HepG2 (cell line): ENCODE results near the gene ANAPC2. TPM values are rescaled to one million over a fixed set of nuclear protein-coding genes. Genes with fewer than 3 reads are reported as not detected.

ENCODE experiments used
- AKAP8 ChIP-seq: sonication (generic); formaldehyde crosslinking; IDR thresholded peaks from 2 replicates; pipeline ENCODE4 v1.5.1; 2020; ENCODE audit warnings: mild to moderate bottlenecking, missing genetic modification reagents
- ASH2L ChIP-seq: fragments of 300-600, 200-600 bp; sonication (generic); IDR thresholded peaks from 2 replicates; pipeline ENCODE4 v1.7.0; 2017; ENCODE audit warnings: low read depth, mild to moderate bottlenecking, moderate library complexity, mixed read lengths, low read length; ENCODE audit not compliant: insufficient read length
- CAMTA2 ChIP-seq: sonication (generic); formaldehyde crosslinking; IDR thresholded peaks from 2 replicates; pipeline ENCODE4 v1.4.0; 2020; ENCODE audit warnings: mild to moderate bottlenecking, missing genetic modification reagents, borderline replicate concordance
- DPF2 ChIP-seq: sonication (generic); formaldehyde crosslinking; IDR thresholded peaks from 2 replicates; pipeline ENCODE4 v1.4.0; 2020; ENCODE audit warnings: mild to moderate bottlenecking, low read depth, missing genetic modification reagents, borderline replicate concordance
- ELF1 ChIP-seq: sonication (generic); formaldehyde crosslinking; IDR thresholded peaks from 2 replicates; pipeline ENCODE4 v1.4.0; 2020; ENCODE audit warnings: missing genetic modification reagents
- FOXJ3 ChIP-seq: sonication (generic); formaldehyde crosslinking; IDR thresholded peaks from 2 replicates; pipeline ENCODE4 v1.4.0; 2020; ENCODE audit warnings: missing genetic modification reagents, mild to moderate bottlenecking, borderline replicate concordance
- HNRNPK ChIP-seq: fragments of 200-400 bp; formaldehyde crosslinking; IDR thresholded peaks from 2 replicates; pipeline ENCODE4 v1.6.1; 2018; ENCODE audit warnings: low read length, low read depth, moderate library complexity, mild to moderate bottlenecking; ENCODE audit not compliant: poor library complexity, severe bottlenecking
- IKZF4 ChIP-seq: sonication (generic); formaldehyde crosslinking; IDR thresholded peaks from 2 replicates; pipeline ENCODE4 v1.5.1; 2020; ENCODE audit warnings: borderline replicate concordance, mild to moderate bottlenecking, low read depth, missing genetic modification reagents; ENCODE audit errors: not compliant biosample characterization
- MBD4 ChIP-seq: IDR thresholded peaks from 2 replicates; pipeline ENCODE4 v1.6.1; 2012; ENCODE audit warnings: low read length, inconsistent platforms, borderline replicate concordance
- MTF2 ChIP-seq: sonication (generic); formaldehyde crosslinking; IDR thresholded peaks from 2 replicates; pipeline ENCODE4 v1.5.0; 2020; ENCODE audit warnings: missing genetic modification reagents, borderline replicate concordance
- MYC ChIP-seq: sonication (generic); formaldehyde crosslinking; IDR thresholded peaks from 2 replicates; pipeline ENCODE4 v1.9.0; 2021; ENCODE audit warnings: missing genetic modification reagents, borderline replicate concordance
- NONO ChIP-seq, 2 experiments: fragments of 450-650 bp in 1 of 2; sonication (generic) in 1 of 2; formaldehyde crosslinking in 1 of 2; IDR thresholded peaks in 1 of 2; conservative IDR thresholded peaks in 1 of 2; 2 replicates each; pipeline versions ENCODE4 v1.6.1 to v1.8.0; 2017 to 2022; ENCODE audit warnings: mild to moderate bottlenecking in 1 of 2, missing genetic modification reagents in 1 of 2, moderate library complexity in 1 of 2
- NR2C2 ChIP-seq: sonication (generic); formaldehyde crosslinking; IDR thresholded peaks from 2 replicates; pipeline ENCODE4 v1.4.0; 2020; ENCODE audit warnings: missing genetic modification reagents, mild to moderate bottlenecking, moderate library complexity, borderline replicate concordance
- SETDB1 ChIP-seq: sonication (generic); formaldehyde crosslinking; IDR thresholded peaks from 2 replicates; pipeline ENCODE4 v1.5.1; 2020; ENCODE audit warnings: missing genetic modification reagents, mild to moderate bottlenecking, borderline replicate concordance
- TEAD3 ChIP-seq: optimal IDR thresholded peaks from 2 replicates; pipeline ENCODE3; 2016; ENCODE audit warnings: borderline replicate concordance
- ZBTB1 ChIP-seq: sonication (generic); formaldehyde crosslinking; IDR thresholded peaks from 2 replicates; pipeline ENCODE4 v1.4.0; 2020; ENCODE audit warnings: missing genetic modification reagents, borderline replicate concordance
- ZBTB8A ChIP-seq: sonication (generic); formaldehyde crosslinking; IDR thresholded peaks from 2 replicates; pipeline ENCODE4 v1.4.0; 2020; ENCODE audit warnings: mild to moderate bottlenecking, low read depth, missing genetic modification reagents, borderline replicate concordance
- ZNF431 ChIP-seq: sonication (generic); formaldehyde crosslinking; IDR thresholded peaks from 2 replicates; pipeline ENCODE4 v1.9.0; 2022; ENCODE audit warnings: missing genetic modification reagents, low read depth, mild to moderate bottlenecking, borderline replicate concordance
- ZNF484 ChIP-seq: sonication (generic); formaldehyde crosslinking; IDR thresholded peaks from 2 replicates; pipeline ENCODE4 v1.5.1; 2020; ENCODE audit warnings: mild to moderate bottlenecking, low read depth, missing genetic modification reagents, borderline replicate concordance
- ZNF629 ChIP-seq: sonication (generic); formaldehyde crosslinking; conservative IDR thresholded peaks from 2 replicates; pipeline ENCODE4 v1.5.0; 2020; ENCODE audit warnings: missing genetic modification reagents
- ZNF777 ChIP-seq: sonication (generic); formaldehyde crosslinking; IDR thresholded peaks from 2 replicates; pipeline ENCODE4 v1.4.0; 2020; ENCODE audit warnings: missing genetic modification reagents
- polyA plus RNA-seq, 8 experiments: library from polyadenylated mRNA; depleted of rRNA in 3 of 8; stranded (reverse) in 7 of 8; unstranded in 1 of 8; fragments of >200 nt; fragmentation: Illumina TruSeq in 4 of 8; extraction: Trizol in 4 of 8; gene quantifications; 2 replicates each; pipeline versions ENCODE4 v1.2.1 to v1.2.3, GENCODE V29; 2011 to 2016; ENCODE audit warnings: low read depth in 4 of 8, missing spikeins in 1 of 8, mixed read lengths in 1 of 8; ENCODE audit not compliant: insufficient read depth in 1 of 8
- total RNA-seq, 5 experiments: library from RNA; depleted of rRNA; stranded (reverse); fragments of >200 nt; fragmentation: Illumina TruSeq; extraction: Trizol; gene quantifications; 2 replicates each; pipeline ENCODE4 v1.2.3, GENCODE V29; 2016; ENCODE audit warnings: low read depth in 1 of 5
- TF ChIP-seq, protein P1 (sequence below): sonication (generic); formaldehyde crosslinking; IDR thresholded peaks from 2 replicates; pipeline ENCODE4 v1.5.0; 2020; ENCODE audit warnings: mild to moderate bottlenecking, missing genetic modification reagents
- TF ChIP-seq, protein P2 (sequence below): sonication (generic); formaldehyde crosslinking; IDR thresholded peaks from 2 replicates; pipeline ENCODE4 v1.8.0; 2022; ENCODE audit warnings: missing genetic modification reagents, mild to moderate bottlenecking, borderline replicate concordance
- TF ChIP-seq, protein P3 (sequence below): IDR thresholded peaks from 2 replicates; pipeline ENCODE4 v1.6.1; 2016
- TF ChIP-seq, protein P4 (sequence below): sonication (generic); formaldehyde crosslinking; IDR thresholded peaks from 2 replicates; pipeline ENCODE4 v1.5.1; 2020; ENCODE audit warnings: mild to moderate bottlenecking, missing genetic modification reagents, moderate library complexity

Gene ANAPC2
- total and polyA plus RNA-seq, 2 of the 13 experiments (the other 11 are each of a cell fraction or from before 2014, with no cell fraction given), result 12.3 to 15.4 TPM

DNA sequence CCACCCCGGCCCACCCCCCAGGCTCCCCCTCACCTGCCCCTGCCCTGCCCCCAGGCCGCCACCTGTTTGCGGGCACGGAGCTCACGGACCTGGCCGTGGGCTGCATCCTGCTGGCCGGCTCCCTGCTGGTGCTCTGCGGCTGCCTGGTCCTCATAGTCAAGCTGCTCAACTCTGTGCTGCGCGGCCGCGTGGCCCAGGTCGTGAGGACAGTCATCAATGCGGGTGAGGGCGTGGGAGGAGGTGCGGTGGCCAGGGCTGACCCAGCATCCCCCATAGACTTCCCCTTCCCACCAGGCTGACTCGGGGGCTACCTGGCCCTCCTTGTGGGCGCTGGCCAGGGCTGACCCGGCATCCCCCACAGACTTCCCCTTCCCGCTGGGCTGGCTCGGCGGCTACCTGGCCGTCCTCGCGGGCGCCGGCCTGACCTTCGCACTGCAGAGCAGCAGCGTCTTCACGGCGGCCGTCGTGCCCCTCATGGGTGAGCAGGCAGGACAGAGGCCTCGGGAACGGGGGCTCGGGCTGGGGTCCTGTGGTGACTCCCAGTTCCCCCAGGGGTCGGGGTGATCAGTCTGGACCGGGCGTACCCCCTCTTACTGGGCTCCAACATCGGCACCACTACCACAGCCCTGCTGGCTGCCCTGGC is 45.8 kb upstream of the ANAPC2 start (continued):
- TF ChIP-seq, protein P1, sequence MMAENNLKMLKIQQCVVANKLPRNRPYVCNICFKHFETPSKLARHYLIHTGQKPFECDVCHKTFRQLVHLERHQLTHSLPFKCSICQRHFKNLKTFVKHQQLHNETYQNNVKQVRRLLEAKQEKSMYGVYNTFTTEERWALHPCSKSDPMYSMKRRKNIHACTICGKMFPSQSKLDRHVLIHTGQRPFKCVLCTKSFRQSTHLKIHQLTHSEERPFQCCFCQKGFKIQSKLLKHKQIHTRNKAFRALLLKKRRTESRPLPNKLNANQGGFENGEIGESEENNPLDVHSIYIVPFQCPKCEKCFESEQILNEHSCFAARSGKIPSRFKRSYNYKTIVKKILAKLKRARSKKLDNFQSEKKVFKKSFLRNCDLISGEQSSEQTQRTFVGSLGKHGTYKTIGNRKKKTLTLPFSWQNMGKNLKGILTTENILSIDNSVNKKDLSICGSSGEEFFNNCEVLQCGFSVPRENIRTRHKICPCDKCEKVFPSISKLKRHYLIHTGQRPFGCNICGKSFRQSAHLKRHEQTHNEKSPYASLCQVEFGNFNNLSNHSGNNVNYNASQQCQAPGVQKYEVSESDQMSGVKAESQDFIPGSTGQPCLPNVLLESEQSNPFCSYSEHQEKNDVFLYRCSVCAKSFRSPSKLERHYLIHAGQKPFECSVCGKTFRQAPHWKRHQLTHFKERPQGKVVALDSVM (CRISPR knock-in tag), result no peak
- TF ChIP-seq, protein P2, sequence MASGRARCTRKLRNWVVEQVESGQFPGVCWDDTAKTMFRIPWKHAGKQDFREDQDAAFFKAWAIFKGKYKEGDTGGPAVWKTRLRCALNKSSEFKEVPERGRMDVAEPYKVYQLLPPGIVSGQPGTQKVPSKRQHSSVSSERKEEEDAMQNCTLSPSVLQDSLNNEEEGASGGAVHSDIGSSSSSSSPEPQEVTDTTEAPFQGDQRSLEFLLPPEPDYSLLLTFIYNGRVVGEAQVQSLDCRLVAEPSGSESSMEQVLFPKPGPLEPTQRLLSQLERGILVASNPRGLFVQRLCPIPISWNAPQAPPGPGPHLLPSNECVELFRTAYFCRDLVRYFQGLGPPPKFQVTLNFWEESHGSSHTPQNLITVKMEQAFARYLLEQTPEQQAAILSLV (CRISPR knock-in tag), result peak; percentile 28; the same call in 1 of the 2 replicates
- no peak for TF ChIP-seq ASH2L
- no peak for TF ChIP-seq ZNF484 (CRISPR knock-in tag)
- peak; percentile 30 for TF ChIP-seq HNRNPK
- no peak for TF ChIP-seq DPF2
- TF ChIP-seq TEAD3 (CRISPR knock-in tag), result no peak
- no peak for TF ChIP-seq CAMTA2 (CRISPR knock-in tag)
- TF ChIP-seq FOXJ3 (CRISPR knock-in tag), result no peak
- no peak for TF ChIP-seq NONO (IDR thresholded peaks at IDR 0.05)
- TF ChIP-seq NONO (CRISPR knock-in tag; conservative IDR thresholded peaks at IDR 0.05), result no peak
- peak; percentile 70 for TF ChIP-seq ZNF777 (CRISPR knock-in tag)
- no peak for TF ChIP-seq NR2C2 (CRISPR knock-in tag)
- TF ChIP-seq MYC, result peak; percentile 50; the same call in 1 of the 2 replicates
- peak; percentile 56; the same call in 1 of the 2 replicates for TF ChIP-seq AKAP8 (CRISPR knock-in tag)
- 0 out of 2 replicates have a peak, but pooled peaks have one; percentile 14 for TF ChIP-seq ZNF629 (CRISPR knock-in tag)
- TF ChIP-seq, protein P3, sequence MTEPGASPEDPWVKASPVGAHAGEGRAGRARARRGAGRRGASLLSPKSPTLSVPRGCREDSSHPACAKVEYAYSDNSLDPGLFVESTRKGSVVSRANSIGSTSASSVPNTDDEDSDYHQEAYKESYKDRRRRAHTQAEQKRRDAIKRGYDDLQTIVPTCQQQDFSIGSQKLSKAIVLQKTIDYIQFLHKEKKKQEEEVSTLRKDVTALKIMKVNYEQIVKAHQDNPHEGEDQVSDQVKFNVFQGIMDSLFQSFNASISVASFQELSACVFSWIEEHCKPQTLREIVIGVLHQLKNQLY (CRISPR knock-in tag), result no peak
- TF ChIP-seq ELF1 (CRISPR knock-in tag), result no peak
- no peak for TF ChIP-seq ZBTB1 (CRISPR knock-in tag)
- TF ChIP-seq, protein P4, sequence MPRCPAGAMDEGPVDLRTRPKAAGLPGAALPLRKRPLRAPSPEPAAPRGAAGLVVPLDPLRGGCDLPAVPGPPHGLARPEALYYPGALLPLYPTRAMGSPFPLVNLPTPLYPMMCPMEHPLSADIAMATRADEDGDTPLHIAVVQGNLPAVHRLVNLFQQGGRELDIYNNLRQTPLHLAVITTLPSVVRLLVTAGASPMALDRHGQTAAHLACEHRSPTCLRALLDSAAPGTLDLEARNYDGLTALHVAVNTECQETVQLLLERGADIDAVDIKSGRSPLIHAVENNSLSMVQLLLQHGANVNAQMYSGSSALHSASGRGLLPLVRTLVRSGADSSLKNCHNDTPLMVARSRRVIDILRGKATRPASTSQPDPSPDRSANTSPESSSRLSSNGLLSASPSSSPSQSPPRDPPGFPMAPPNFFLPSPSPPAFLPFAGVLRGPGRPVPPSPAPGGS (CRISPR knock-in tag), result no peak
- TF ChIP-seq IKZF4 (CRISPR knock-in tag), result peak; percentile 58
- TF ChIP-seq MTF2, result no peak
- no peak for TF ChIP-seq ZBTB8A
- TF ChIP-seq MBD4, result no peak
- TF ChIP-seq ZNF431, result no peak
- no peak for TF ChIP-seq SETDB1 (CRISPR knock-in tag)
